GM18505 (cell line): ENCODE results near the gene TLE1.

ENCODE experiments used
- ATAC-seq: cut with Tn5 transposase; IDR thresholded peaks from one replicate; pipeline ENCODE4 v1.9.1; 2021; ENCODE audit not compliant: unreplicated experiment
- POLR2A ChIP-seq: IDR thresholded peaks from 4 replicates; pipeline ENCODE4 v1.6.1; 2011; ENCODE audit warnings: borderline replicate concordance; ENCODE audit not compliant: insufficient read depth, insufficient read length; ENCODE audit errors: extremely low read depth

Gene TLE1

DNA sequence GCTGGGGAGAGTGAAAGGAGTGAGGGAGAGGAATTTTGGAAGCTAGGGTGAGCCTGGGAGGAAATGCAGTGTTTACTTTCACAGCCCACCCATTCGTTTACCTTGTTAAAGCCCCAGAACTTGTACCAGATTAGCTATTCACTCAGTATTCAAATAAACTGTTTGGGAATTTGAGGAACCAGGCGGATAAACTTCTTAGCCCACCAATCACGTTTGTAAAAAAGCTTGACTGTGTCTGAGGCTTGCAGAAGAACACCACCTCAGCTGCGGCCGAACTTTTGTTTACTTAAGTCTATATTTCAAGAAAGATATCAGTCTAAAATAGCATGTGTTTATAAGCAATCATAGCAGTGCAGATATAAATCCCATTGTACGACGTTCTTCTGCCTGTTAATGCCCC, 5.2 kb upstream of the TLE1 start:
- ATAC-seq: no peak
- no peak for TF ChIP-seq POLR2A

- TF ChIP-seq POLR2A: no peak
- ATAC-seq: no peak
These were observed 4.5 kb upstream of the TLE1 start for GRCh38 chr9:81693671-81694378.

- TF ChIP-seq POLR2A: no peak
- no peak for ATAC-seq
These were observed 1.0 kb upstream of the TLE1 start for GRCh38 chr9:81690251-81690851.

GRCh38 chr9:81689093-81689342, 329 bp downstream of the TLE1 start:
- peak; percentile 19 for ATAC-seq

DNA sequence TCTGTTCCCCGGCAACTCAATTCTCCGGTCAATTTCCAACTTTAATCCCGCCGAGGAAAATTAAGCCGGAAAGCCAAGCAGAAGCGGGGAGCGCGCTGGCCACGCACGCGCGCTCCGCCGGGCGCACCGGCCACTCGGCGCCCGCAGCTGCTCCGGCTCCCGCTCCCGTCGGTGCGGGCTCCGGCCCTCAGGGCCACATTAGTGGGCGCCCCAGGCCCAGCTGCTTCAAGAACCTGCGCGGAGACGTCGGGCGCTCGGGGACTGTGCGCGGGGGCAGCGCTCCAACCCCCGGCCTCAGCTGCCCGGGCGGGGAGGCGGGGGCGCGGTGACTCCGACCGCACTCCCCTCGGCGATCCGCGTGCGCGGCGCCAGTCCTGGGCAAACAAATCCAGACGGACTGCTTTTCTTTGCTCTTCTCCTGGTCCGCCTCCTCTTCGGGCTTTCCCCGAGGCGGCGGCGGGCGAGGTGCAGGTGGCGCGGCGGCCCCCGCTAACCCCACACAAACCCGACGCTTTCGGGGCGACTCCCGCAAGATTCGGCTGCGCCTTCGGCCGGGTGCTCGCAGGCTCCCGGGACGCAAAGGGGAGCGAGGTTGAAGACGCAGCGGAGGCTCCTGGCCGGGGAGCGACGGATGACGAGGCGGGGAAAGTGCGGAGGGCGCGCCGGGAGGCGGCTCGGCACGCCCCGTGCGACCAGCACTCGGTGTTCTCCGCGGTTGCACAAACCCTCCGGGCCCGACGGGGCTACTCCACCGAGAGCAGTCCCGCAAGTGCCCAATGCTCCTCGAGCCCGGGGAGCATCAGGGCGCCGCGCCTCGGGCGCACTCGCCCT, 870 bp downstream of the TLE1 start:
- peak; percentile 7 for ATAC-seq

DNA sequence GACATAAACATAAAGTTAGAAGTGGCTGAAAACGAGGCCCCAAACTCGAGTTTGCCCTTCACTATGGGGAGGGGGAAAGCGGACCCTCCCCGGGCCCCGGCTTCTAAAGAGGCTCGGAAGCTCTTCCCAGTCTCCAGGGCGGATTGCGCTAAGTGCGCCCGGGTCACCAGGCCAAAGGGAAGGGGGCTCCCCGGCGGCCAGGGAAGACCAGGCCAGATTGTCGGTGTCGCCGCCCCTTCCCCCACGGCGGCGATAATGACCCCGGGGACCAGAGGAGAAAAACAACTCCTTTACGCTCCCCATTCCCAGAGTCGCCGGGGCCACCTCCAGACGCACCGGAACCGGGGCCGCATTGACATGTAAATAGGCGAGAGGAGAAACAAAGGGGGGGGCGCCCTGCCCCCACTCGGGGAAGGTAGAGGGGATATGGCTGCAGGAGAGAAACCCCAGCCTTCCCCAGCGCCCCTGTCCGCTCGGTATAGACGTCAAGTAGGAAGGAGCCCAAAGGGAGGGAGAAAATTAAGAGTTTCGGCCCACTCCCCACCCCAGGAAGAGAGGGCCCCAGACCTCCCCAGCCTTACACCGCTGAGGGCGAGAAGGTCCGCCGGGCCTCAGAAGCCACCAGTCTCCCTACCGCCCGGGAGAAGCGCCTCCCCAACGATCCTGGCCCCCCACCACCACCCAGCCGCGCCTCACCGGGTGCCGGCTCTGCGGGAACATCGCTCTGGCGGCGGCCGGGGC, 1.7 kb downstream of the TLE1 start:
- TF ChIP-seq POLR2A: no peak
- no peak for ATAC-seq

DNA sequence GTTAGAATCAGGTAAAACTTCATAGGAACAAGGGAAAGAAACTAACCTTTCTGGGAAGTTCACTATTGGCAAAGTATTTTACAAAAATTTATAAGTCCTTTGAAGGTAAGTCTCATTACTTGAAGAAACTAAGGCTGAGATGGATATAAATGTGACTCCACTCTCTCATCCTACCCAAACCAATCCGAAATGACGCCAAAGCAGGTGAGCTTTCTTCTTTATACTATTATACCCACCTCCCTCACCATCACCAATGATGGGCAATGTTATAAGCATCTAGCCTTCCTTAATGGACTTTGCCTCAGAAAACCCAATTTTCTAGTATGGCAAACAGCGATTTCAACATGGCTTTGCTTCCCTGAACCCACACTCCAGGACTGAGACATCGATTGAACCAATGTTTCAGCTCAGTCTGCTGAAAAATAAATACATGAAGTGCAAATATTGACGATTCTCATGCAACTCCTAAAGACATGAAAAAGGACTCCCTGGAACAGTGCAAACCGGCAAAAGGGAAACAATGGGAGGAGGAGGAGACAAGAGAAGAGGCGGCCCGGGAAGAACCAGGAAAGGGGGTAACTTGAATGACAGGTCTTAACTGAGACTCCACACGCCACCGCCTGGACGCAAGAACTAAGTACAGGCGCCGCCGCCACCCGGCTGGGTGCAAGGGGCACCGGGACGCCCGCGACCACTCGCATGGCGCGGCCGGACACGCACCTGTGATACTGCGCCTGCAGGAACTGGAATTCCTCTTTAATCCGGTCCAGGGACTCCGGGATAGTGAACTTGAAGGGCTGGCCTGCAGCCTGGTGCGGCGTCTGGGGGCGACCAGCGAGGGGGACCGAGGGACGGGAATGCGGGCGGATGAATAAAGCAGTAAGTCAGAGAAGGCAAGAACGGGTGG, 2.5 kb downstream of the TLE1 start:
- no peak for ATAC-seq
- no peak for TF ChIP-seq POLR2A

DNA sequence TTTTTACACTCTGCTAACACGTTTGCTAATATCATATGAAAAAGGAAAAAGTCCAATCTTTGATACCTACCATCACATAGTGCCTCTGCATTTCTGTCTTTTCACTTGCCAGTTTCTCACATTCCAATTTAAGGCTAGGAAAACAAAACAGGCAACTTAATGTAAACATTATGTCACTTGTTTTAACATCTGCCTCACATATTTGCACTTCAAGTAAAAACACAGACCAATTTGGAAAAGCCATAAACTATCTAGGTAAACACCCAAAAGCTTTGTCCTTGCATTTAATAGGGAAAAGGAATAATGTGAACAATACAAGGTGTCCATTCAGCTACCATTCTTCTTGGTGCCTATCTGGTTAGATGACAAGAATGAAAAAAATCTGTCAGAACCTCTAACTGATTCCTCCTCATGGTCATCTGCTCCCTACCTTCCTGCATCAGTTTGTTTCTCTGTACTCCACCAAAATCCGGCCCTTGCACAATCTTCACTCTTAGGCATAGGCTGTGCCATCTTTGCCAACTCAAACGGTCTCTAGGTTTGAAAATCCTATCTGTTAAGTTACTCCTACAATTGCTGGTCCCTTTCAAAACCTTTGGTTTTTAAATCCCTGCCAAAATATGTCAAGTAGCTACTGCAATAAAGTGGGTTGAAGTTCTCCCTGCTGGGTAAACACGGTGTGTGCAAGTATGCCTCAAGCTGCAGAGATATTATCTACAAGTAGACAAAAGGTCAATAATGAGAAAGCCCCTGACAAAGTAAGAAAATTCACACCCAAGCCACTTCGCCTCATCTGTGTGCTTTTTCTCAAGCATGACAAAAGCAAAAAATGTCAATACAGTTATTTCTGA, 3.4 kb downstream of the TLE1 start:
- ATAC-seq: no peak
- no peak for TF ChIP-seq POLR2A

- no peak for TF ChIP-seq POLR2A
- no peak for ATAC-seq
These were observed 4.7 kb downstream of the TLE1 start for GRCh38 chr9:81684635-81685034.

DNA sequence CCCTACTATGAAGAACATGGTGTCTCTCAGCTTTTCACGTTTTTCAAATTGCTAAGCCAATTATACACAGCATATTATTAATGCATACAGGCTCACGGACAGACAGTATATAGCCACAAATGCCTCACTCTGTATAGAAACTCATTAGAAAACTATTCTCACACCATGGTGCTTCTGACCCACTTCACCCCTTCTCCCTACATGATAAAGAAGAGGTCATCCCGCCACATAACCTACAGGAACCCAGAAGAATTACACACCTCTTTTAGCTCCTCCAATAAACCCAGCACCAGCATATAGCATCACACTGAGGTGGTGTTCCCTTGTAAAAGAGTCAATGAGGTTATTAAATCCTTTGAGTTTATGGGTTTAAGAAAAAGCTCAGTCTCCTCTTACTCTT, 5.6 kb downstream of the TLE1 start:
- TF ChIP-seq POLR2A: no peak
- ATAC-seq: no peak

- no peak for TF ChIP-seq POLR2A
- ATAC-seq: no peak
These were observed 6.1 kb downstream of the TLE1 start for GRCh38 chr9:81683238-81683637.

DNA sequence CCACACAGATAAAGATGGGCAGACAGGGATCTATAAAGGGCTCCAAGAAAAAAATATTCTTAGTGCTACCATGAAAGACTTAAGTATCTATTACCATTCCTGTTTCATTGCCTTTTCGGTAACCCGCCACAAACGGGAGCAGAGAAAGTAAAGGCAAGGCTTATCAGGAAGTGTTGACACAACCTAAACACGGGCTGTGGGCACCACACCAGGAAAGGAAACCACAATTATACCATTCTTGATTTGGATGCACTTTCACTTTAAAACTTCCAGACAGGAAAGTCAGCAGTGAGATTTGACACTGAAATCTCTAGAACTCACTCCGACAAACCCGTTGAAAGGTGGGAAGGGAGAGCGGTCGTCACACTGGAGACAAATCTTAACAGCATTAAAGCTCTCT, 6.5 kb downstream of the TLE1 start:
- no peak for ATAC-seq
- TF ChIP-seq POLR2A: no peak

DNA sequence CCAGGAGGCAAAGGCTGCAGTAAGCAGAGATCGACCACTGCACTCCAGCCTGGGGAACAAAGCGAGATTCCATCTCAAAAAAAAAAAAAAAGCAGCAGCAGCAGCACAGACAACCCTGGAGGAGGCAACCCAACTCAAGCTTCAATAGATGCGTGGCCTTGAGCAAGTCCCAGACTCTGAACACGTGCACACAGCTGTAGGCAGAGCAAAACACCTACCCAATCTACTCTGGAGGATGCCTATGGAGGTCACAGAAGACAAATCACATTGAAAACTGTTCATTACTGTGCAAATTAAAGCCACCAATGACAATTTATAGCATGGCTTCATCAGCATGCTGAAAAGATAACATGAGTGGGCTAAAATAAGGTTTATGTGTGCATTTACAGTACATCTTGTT, 7.2 kb downstream of the TLE1 start:
- no peak for ATAC-seq

More for the DNA sequence above, 7.2 kb downstream of the TLE1 start:
- no peak for TF ChIP-seq POLR2A
